DOHH2 (cell line): ENCODE results near the gene GPD2.

Experiments used
- EZH2phosphoT487 ChIP-seq: fragments of 200-600 bp; sonication (generic); IDR thresholded peaks from 2 replicates; pipeline ENCODE4 v1.6.1; 2017; ENCODE audit warnings: borderline replicate concordance, mild to moderate bottlenecking, antibody characterized with exemption, low read length, moderate library complexity, mixed read lengths
- TF ChIP-seq, protein P1 (sequence below): fragments of 200-600 bp; sonication (generic); IDR thresholded peaks from one replicate; pipeline ENCODE4 v1.5.1; 2014; ENCODE audit warnings: antibody characterized with exemption, mild to moderate bottlenecking, low read depth, low read length; ENCODE audit not compliant: poor library complexity, severe bottlenecking

DNA sequence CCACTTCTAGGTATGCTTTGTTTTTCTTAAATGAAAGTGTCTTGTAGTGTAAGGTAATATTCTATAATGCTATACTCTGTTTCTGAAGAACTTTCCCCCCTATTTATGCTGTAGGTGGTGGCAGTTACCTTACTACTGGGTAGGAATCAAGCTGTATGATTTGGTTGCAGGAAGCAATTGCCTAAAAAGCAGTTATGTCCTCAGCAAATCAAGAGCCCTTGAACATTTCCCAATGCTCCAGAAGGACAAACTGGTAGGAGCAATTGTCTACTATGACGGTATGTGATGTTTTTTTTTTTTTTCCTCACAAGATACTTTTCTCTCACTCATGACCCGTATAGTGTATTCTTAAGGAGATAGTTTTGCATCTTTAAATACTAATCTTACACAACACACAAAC is 77.0 kb downstream of the GPD2 start:
- TF ChIP-seq, protein P1, sequence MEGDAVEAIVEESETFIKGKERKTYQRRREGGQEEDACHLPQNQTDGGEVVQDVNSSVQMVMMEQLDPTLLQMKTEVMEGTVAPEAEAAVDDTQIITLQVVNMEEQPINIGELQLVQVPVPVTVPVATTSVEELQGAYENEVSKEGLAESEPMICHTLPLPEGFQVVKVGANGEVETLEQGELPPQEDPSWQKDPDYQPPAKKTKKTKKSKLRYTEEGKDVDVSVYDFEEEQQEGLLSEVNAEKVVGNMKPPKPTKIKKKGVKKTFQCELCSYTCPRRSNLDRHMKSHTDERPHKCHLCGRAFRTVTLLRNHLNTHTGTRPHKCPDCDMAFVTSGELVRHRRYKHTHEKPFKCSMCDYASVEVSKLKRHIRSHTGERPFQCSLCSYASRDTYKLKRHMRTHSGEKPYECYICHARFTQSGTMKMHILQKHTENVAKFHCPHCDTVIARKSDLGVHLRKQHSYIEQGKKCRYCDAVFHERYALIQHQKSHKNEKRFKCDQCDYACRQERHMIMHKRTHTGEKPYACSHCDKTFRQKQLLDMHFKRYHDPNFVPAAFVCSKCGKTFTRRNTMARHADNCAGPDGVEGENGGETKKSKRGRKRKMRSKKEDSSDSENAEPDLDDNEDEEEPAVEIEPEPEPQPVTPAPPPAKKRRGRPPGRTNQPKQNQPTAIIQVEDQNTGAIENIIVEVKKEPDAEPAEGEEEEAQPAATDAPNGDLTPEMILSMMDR, result no peak
- no peak for TF ChIP-seq EZH2phosphoT487
